ENCODE results near the gene PHYKPL. TPM values are rescaled to one million over a fixed set of nuclear protein-coding genes. Genes with fewer than 3 reads are reported as not detected.

PHYKPL gene
- polyA plus RNA-seq, 1 donor from 2014 or later: 16.9 TPM

- Histone ChIP-seq H3K9me2 (ENCODE audit: insufficient read depth, low read length) (no peaks in the 10 kb centered on the region), H3K4me3 (ENCODE audit: low read length) (no peak overlapping the region), H2AFZ (ENCODE audit: low read depth, low read length) (no peak overlapping the region), H3K9me3 (ENCODE audit: low read length) (no peaks in the 10 kb centered on the region), H3K27me3 (ENCODE audit: insufficient read depth, low read depth, low read length) (no peaks in the 10 kb centered on the region), H3K27ac (ENCODE audit: low read length) (no peak overlapping the region), H3K36me3 (ENCODE audit: insufficient read depth, low read length) (no peaks in the 10 kb centered on the region), H3K79me2 (replicated peaks; ENCODE audit: insufficient read depth, low read length) (no peaks in the 10 kb centered on the region), H3K4me2 (ENCODE audit: low read length) (no peak overlapping the region), H3K9ac (ENCODE audit: low read length) (no peak overlapping the region), H3F3A (ENCODE audit: insufficient read depth, low read length, poor library complexity, severe bottlenecking) (no peaks in the 10 kb centered on the region), H4K20me1 (ENCODE audit: insufficient read depth) (no peaks in the 10 kb centered on the region)
- TF ChIP-seq RAD21 (conservative IDR thresholded peaks at IDR 0.05) (no peak), TAF1 (IDR thresholded peaks at IDR 0.05; ENCODE audit: low read depth) (no peak), SMC3 (conservative IDR thresholded peaks at IDR 0.05; ENCODE audit: poor library complexity) (no peak), MXI1 (conservative IDR thresholded peaks at IDR 0.05; ENCODE audit: poor library complexity, severe bottlenecking) (no peak), POLR2AphosphoS5 (IDR thresholded peaks at IDR 0.05) (no peak), EP300 (conservative IDR thresholded peaks at IDR 0.05; ENCODE audit: poor library complexity, severe bottlenecking) (no peak), EZH2 (IDR thresholded peaks at IDR 0.05; ENCODE audit: borderline replicate concordance, insufficient read depth, low read length, poor library complexity, severe bottlenecking) (no peak), REST (IDR thresholded peaks at IDR 0.05; ENCODE audit: borderline replicate concordance) (no peak), CTCF (IDR thresholded peaks at IDR 0.05; ENCODE audit: poor library complexity, severe bottlenecking) (no peak)
Measured at GRCh38 chr5:178192787-178193186, 39.8 kb downstream of the PHYKPL start.

GRCh38 chr5:178192244-178192643 is 40.4 kb downstream of the PHYKPL start:
- Histone ChIP-seq H3F3A (ENCODE audit: insufficient read depth, low read length, poor library complexity, severe bottlenecking) (no peaks in the 10 kb centered on the region), H3K4me3 (ENCODE audit: low read length) (no peak overlapping the region), H3K9ac (ENCODE audit: low read length) (no peak overlapping the region), H3K9me2 (ENCODE audit: insufficient read depth, low read length) (no peaks in the 10 kb centered on the region), H4K20me1 (ENCODE audit: insufficient read depth) (no peaks in the 10 kb centered on the region), H3K27ac (ENCODE audit: low read length) (no peak overlapping the region), H3K9me3 (ENCODE audit: low read length) (no peaks in the 10 kb centered on the region), H3K36me3 (ENCODE audit: insufficient read depth, low read length) (no peaks in the 10 kb centered on the region), H2AFZ (ENCODE audit: low read depth, low read length) (no peak overlapping the region), H3K79me2 (replicated peaks; ENCODE audit: insufficient read depth, low read length) (no peaks in the 10 kb centered on the region), H3K4me2 (ENCODE audit: low read length) (no peak overlapping the region), H3K27me3 (ENCODE audit: insufficient read depth, low read depth, low read length) (no peaks in the 10 kb centered on the region)
- no peak for TF ChIP-seq MXI1 (conservative IDR thresholded peaks at IDR 0.05; ENCODE audit: poor library complexity, severe bottlenecking)
- TF ChIP-seq RAD21 (conservative IDR thresholded peaks at IDR 0.05): no peak
- no peak for TF ChIP-seq REST (IDR thresholded peaks at IDR 0.05; ENCODE audit: borderline replicate concordance)
- TF ChIP-seq EP300 (conservative IDR thresholded peaks at IDR 0.05; ENCODE audit: poor library complexity, severe bottlenecking): no peak
- TF ChIP-seq TAF1 (IDR thresholded peaks at IDR 0.05; ENCODE audit: low read depth): no peak
- TF ChIP-seq EZH2 (IDR thresholded peaks at IDR 0.05; ENCODE audit: borderline replicate concordance, insufficient read depth, low read length, poor library complexity, severe bottlenecking): no peak
- no peak for TF ChIP-seq CTCF (IDR thresholded peaks at IDR 0.05; ENCODE audit: poor library complexity, severe bottlenecking)
- no peak for TF ChIP-seq SMC3 (conservative IDR thresholded peaks at IDR 0.05; ENCODE audit: poor library complexity)
- TF ChIP-seq POLR2AphosphoS5 (IDR thresholded peaks at IDR 0.05): no peak

All from neural cell (in vitro differentiated cells).